IMR-90 (cell line): Measurements from ENCODE around the gene OR52N5. TPM values are rescaled to one million over a fixed set of nuclear protein-coding genes. Genes with fewer than 3 reads are reported as not detected.

Experiments
- ATAC-seq: fragments of 200-7000 bp; cut with Tn5 transposase; 2 replicates; pipeline ENCODE4 v1.9.1; 2020; ENCODE audit warnings: low read depth, mild to moderate bottlenecking, moderate library complexity
- BruUV-seq: library from RNA; stranded (reverse); fragments of 400-500 nt; replicated peaks from 2 replicates; lab custom pipeline; 2021; lab: Mats Ljungman, UMichigan
- CTCF ChIA-PET: fragments of 300-600 bp; formaldehyde crosslinking; extraction: SDS; loops from one replicate; lab custom pipeline; 2021; ENCODE audit warnings: antibody characterized with exemption; lab: Yijun Ruan, JAX
- POLR2A ChIA-PET: fragments of 300-600 bp; sonication (Branson Sonifier 250); formaldehyde crosslinking; loops from one replicate; lab custom pipeline; 2022; ENCODE audit warnings: antibody characterized with exemption; ENCODE audit not compliant: unreplicated experiment; lab: Charles Lee
- DNase-seq: peaks from one replicate; pipeline ENCODE4 v3.0.0; 2013
- H2AFZ ChIP-seq: replicated peaks from 2 replicates; pipeline ENCODE3; 2013; ENCODE audit warnings: low read length, mild to moderate bottlenecking; ENCODE audit not compliant: poor library complexity
- H2AK5ac ChIP-seq: 2 replicates; pipeline ENCODE4 v1.6.1; 2013; ENCODE audit warnings: low read depth, low read length, inconsistent platforms
- H2AK9ac ChIP-seq: replicated peaks from 2 replicates; pipeline ENCODE3; 2013; ENCODE audit warnings: mild to moderate bottlenecking, low read depth, low read length, moderate library complexity; ENCODE audit not compliant: poor library complexity
- H2BK120ac ChIP-seq: 2 replicates; pipeline ENCODE4 v1.6.1; 2013; ENCODE audit warnings: low read depth, low read length, inconsistent platforms
- H2BK15ac ChIP-seq: 3 replicates; pipeline ENCODE4 v1.6.1; 2013; ENCODE audit warnings: low read depth, low read length, inconsistent platforms
- H2BK20ac ChIP-seq: 2 replicates; pipeline ENCODE4 v1.6.1; 2013; ENCODE audit warnings: low read depth, mild to moderate bottlenecking, inconsistent platforms, low read length, moderate library complexity
- H2BK5ac ChIP-seq: 2 replicates; pipeline ENCODE4 v1.6.1; 2013; ENCODE audit warnings: mild to moderate bottlenecking, low read depth, low read length, inconsistent platforms; ENCODE audit not compliant: poor library complexity, severe bottlenecking
- H3K14ac ChIP-seq: replicated peaks from 2 replicates; pipeline ENCODE4 v1.6.1; 2013; ENCODE audit warnings: low read depth, low read length, inconsistent platforms
- H3K18ac ChIP-seq: 2 replicates; pipeline ENCODE4 v1.6.1; 2013; ENCODE audit warnings: low read depth, low read length, control low read depth
- H3K23ac ChIP-seq: 2 replicates; pipeline ENCODE4 v1.6.1; 2013; ENCODE audit warnings: low read depth, low read length, inconsistent platforms
- H3K27ac ChIP-seq: 2 replicates; pipeline ENCODE4 v1.5.1; 2013; ENCODE audit warnings: mild to moderate bottlenecking, control low read depth, low read length; ENCODE audit not compliant: insufficient read depth
- H3K27me3 ChIP-seq: 2 replicates; pipeline ENCODE4 v1.6.1; 2013; ENCODE audit warnings: low read length; ENCODE audit not compliant: control insufficient read depth, insufficient read depth
- H3K36me3 ChIP-seq: 2 replicates; pipeline ENCODE4 v1.6.1; 2013; ENCODE audit warnings: low read length, mixed read lengths; ENCODE audit not compliant: control insufficient read depth, insufficient read depth
- H3K4ac ChIP-seq: 2 replicates; pipeline ENCODE4 v1.6.1; 2013; ENCODE audit warnings: low read depth, low read length, inconsistent platforms
- H3K4me1 ChIP-seq: 2 replicates; pipeline ENCODE4 v1.6.1; 2013; ENCODE audit warnings: low read length, mixed read lengths; ENCODE audit not compliant: control insufficient read depth, insufficient read depth
- H3K4me2 ChIP-seq: 2 replicates; pipeline ENCODE4 v1.6.1; 2013; ENCODE audit warnings: low read depth, mild to moderate bottlenecking, control low read depth, low read length, moderate library complexity
- H3K4me3 ChIP-seq: 2 replicates; pipeline ENCODE4 v1.5.1; 2013; ENCODE audit warnings: low read depth, mild to moderate bottlenecking, control low read depth, low read length, moderate library complexity; ENCODE audit not compliant: insufficient read depth
- H3K56ac ChIP-seq: 2 replicates; pipeline ENCODE4 v1.6.1; 2013; ENCODE audit warnings: low read length, inconsistent platforms; ENCODE audit not compliant: insufficient read depth; ENCODE audit errors: extremely low read depth
- H3K79me1 ChIP-seq, 2 experiments: 2 replicates each; pipeline ENCODE4 v1.6.1; 2013; ENCODE audit warnings: low read length in 2 of 2, inconsistent platforms in 1 of 2, low read depth in 1 of 2
- H3K9ac ChIP-seq: 2 replicates; pipeline ENCODE4 v1.6.1; 2013; ENCODE audit warnings: low read depth, low read length, control low read depth
- H3K9me1 ChIP-seq: 2 replicates; pipeline ENCODE4 v1.6.1; 2013; ENCODE audit warnings: low read length, inconsistent platforms; ENCODE audit not compliant: insufficient read depth
- H3K9me3 ChIP-seq: 2 replicates; pipeline ENCODE4 v1.6.1; 2013; ENCODE audit warnings: low read length; ENCODE audit not compliant: control insufficient read depth, insufficient read depth
- H4K20me1 ChIP-seq: 2 replicates; pipeline ENCODE4 v1.6.1; 2013; ENCODE audit warnings: low read length, inconsistent platforms; ENCODE audit not compliant: insufficient read depth
- H4K5ac ChIP-seq: 2 replicates; pipeline ENCODE4 v1.6.1; 2013; ENCODE audit warnings: mild to moderate bottlenecking, low read depth, low read length, control low read depth
- H4K8ac ChIP-seq, 2 experiments: 2 replicates each; pipeline ENCODE4 v1.6.1; 2013; ENCODE audit warnings: low read depth in 2 of 2, low read length in 2 of 2, control low read depth in 1 of 2, inconsistent platforms in 1 of 2
- H4K91ac ChIP-seq: 2 replicates; pipeline ENCODE4 v1.6.1; 2013; ENCODE audit warnings: low read depth, low read length, inconsistent platforms; ENCODE audit not compliant: insufficient read depth
- BHLHE40 ChIP-seq: fragments of 150-350 bp; IDR thresholded peaks from 2 replicates; pipeline ENCODE4 v1.6.1; 2016; ENCODE audit warnings: mild to moderate bottlenecking, low read depth, low read length
- CEBPB ChIP-seq: IDR thresholded peaks from 2 replicates; pipeline ENCODE4 v1.6.1; 2012; ENCODE audit warnings: low read depth, low read length, improper control_type of control experiment
- CHD1 ChIP-seq: IDR thresholded peaks from 2 replicates; pipeline ENCODE4 v1.6.1; 2012; ENCODE audit warnings: low read depth, low read length, improper control_type of control experiment
- FOS ChIP-seq: fragments of 150-350 bp; IDR thresholded peaks from 2 replicates; pipeline ENCODE4 v1.6.1; 2016; ENCODE audit warnings: low read depth, low read length
- MAFK ChIP-seq: IDR thresholded peaks from 2 replicates; pipeline ENCODE4 v1.6.1; 2012; ENCODE audit warnings: low read depth, low read length, improper control_type of control experiment
- MAZ ChIP-seq: IDR thresholded peaks from 2 replicates; pipeline ENCODE4 v1.6.1; 2012; ENCODE audit warnings: low read depth, mild to moderate bottlenecking, low read length, improper control_type of control experiment, moderate library complexity, borderline replicate concordance
- MXI1 ChIP-seq: IDR thresholded peaks from 2 replicates; pipeline ENCODE4 v1.6.1; 2012; ENCODE audit warnings: low read depth, mild to moderate bottlenecking, low read length, moderate library complexity, borderline replicate concordance
- NFE2L2 ChIP-seq: fragments of 150-350 bp; IDR thresholded peaks from 2 replicates; pipeline ENCODE4 v1.6.1; 2016; ENCODE audit warnings: low read depth, mild to moderate bottlenecking, low read length
- POLR2A ChIP-seq: IDR thresholded peaks from 2 replicates; pipeline ENCODE4 v1.6.1; 2012; ENCODE audit warnings: mild to moderate bottlenecking, low read depth, low read length
- RAD21 ChIP-seq: IDR thresholded peaks from 2 replicates; pipeline ENCODE4 v1.6.1; 2012; ENCODE audit warnings: low read length, improper control_type of control experiment
- RCOR1 ChIP-seq: IDR thresholded peaks from 2 replicates; pipeline ENCODE4 v1.6.1; 2012; ENCODE audit warnings: mild to moderate bottlenecking, low read length, improper control_type of control experiment; ENCODE audit not compliant: insufficient replicate concordance
- RFX5 ChIP-seq: IDR thresholded peaks from 2 replicates; pipeline ENCODE4 v1.8.0; 2012; ENCODE audit warnings: low read depth, mild to moderate bottlenecking, low read length, moderate library complexity
- SMC3 ChIP-seq: fragments of 150-350 bp; IDR thresholded peaks from 2 replicates; pipeline ENCODE4 v1.6.1; 2016; ENCODE audit warnings: low read depth, mild to moderate bottlenecking, antibody characterized with exemption, low read length, moderate library complexity
- USF2 ChIP-seq: fragments of 150-350 bp; IDR thresholded peaks from 2 replicates; pipeline ENCODE4 v1.6.1; 2017; ENCODE audit warnings: mild to moderate bottlenecking, antibody characterized with exemption, low read length, low read depth
- WGBS, 2 experiments: methylation state at CpG; one replicate each; pipeline versions ENCODE4 v1.1.5 to v1.1.7; 2013; ENCODE audit warnings: missing lambda C conversion rate in 2 of 2; ENCODE audit not compliant: insufficient read length in 1 of 2; ENCODE audit errors: extremely low coverage in 2 of 2; 5-methylcytosine and 5-hydroxymethylcytosine counted together
- dilution Hi-C: fragments of 300-500 bp; cut with HindIII; formaldehyde crosslinking; loops from one replicate; pipeline ENCODE4 v1.14.3; 2018; ENCODE audit warnings: low sequenced_read_pairs; ENCODE audit not compliant: unreplicated experiment
- in situ Hi-C: fragments of 300-500 bp; cut with MboI; formaldehyde crosslinking; loops from 3 replicates; pipeline ENCODE4 v1.14.3; 2019; ENCODE audit warnings: low sequenced_read_pairs, inconsistent platforms, mixed read lengths
- intact Hi-C: fragments of 100-400 bp; cut with micrococcal nuclease; formaldehyde crosslinking; loops from 2 replicates; pipeline ENCODE4 v1.10.0; 2022
- polyA plus RNA-seq, 3 experiments: library from polyadenylated mRNA; depleted of rRNA; stranded (reverse); fragments of >200 nt; gene quantifications; 2 replicates each; pipeline ENCODE4 v1.2.3, GENCODE V29; 2012; ENCODE audit warnings: low replicate concordance in 1 of 3
- total RNA-seq: library from RNA; depleted of rRNA; stranded (reverse); fragments of >200 nt; gene quantifications from 2 replicates; pipeline ENCODE4 v1.2.3, GENCODE V29; 2012
- TF ChIP-seq, protein P1 (sequence below): conservative IDR thresholded peaks from 2 replicates; pipeline ENCODE4 v1.5.1; 2012; ENCODE audit warnings: mild to moderate bottlenecking, low read depth, low read length, improper control_type of control experiment
- TF ChIP-seq, protein P2 (sequence below): fragments of 150-350 bp; IDR thresholded peaks from 2 replicates; pipeline ENCODE4 v1.6.1; 2016; ENCODE audit warnings: low read depth, mild to moderate bottlenecking, low read length, moderate library complexity, borderline replicate concordance

The OR52N5 gene
- total and polyA plus RNA-seq, 2 of the 4 experiments (the other 2 are of a cell fraction), result not detected

- TF ChIP-seq, protein P1, sequence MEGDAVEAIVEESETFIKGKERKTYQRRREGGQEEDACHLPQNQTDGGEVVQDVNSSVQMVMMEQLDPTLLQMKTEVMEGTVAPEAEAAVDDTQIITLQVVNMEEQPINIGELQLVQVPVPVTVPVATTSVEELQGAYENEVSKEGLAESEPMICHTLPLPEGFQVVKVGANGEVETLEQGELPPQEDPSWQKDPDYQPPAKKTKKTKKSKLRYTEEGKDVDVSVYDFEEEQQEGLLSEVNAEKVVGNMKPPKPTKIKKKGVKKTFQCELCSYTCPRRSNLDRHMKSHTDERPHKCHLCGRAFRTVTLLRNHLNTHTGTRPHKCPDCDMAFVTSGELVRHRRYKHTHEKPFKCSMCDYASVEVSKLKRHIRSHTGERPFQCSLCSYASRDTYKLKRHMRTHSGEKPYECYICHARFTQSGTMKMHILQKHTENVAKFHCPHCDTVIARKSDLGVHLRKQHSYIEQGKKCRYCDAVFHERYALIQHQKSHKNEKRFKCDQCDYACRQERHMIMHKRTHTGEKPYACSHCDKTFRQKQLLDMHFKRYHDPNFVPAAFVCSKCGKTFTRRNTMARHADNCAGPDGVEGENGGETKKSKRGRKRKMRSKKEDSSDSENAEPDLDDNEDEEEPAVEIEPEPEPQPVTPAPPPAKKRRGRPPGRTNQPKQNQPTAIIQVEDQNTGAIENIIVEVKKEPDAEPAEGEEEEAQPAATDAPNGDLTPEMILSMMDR, result peak; percentile 89
- no peak for TF ChIP-seq POLR2A
- TF ChIP-seq CEBPB, result no peak
- TF ChIP-seq FOS, result no peak
- TF ChIP-seq RCOR1, result no peak
- no peak for TF ChIP-seq NFE2L2
- no peak for TF ChIP-seq USF2
- TF ChIP-seq BHLHE40, result no peak
- TF ChIP-seq RAD21, result peak; percentile 95
- TF ChIP-seq MXI1, result no peak
- TF ChIP-seq, protein P2, sequence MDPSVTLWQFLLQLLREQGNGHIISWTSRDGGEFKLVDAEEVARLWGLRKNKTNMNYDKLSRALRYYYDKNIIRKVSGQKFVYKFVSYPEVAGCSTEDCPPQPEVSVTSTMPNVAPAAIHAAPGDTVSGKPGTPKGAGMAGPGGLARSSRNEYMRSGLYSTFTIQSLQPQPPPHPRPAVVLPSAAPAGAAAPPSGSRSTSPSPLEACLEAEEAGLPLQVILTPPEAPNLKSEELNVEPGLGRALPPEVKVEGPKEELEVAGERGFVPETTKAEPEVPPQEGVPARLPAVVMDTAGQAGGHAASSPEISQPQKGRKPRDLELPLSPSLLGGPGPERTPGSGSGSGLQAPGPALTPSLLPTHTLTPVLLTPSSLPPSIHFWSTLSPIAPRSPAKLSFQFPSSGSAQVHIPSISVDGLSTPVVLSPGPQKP, result no peak
- TF ChIP-seq MAZ, result no peak
- no peak for TF ChIP-seq RFX5
- no peak for TF ChIP-seq CHD1
- no peak for TF ChIP-seq MAFK
- peak; percentile 73 for TF ChIP-seq SMC3
- Histone ChIP-seq H2AK9ac (no peak within 1 kb of the TSS), H2BK5ac (no peak within 1 kb of the TSS), H4K91ac (no peak within 1 kb of the TSS), H2BK15ac (no peak within 1 kb of the TSS), H3K14ac (no peak within 1 kb of the TSS), H3K4me3 (peak within 1 kb of the TSS; percentile 45), H3K23ac (no peak within 1 kb of the TSS), H3K9ac (no peak within 1 kb of the TSS), H3K18ac (no peak within 1 kb of the TSS), H3K27ac (no peak within 1 kb of the TSS), H4K8ac (no peak within 1 kb of the TSS), H3K9me1 (no peaks in the 10 kb centered on the region), H2BK20ac (no peak within 1 kb of the TSS), H2AFZ (peak within 1 kb of the TSS; percentile 89), H3K4ac (no peak within 1 kb of the TSS), H3K36me3 (no peaks in the 10 kb centered on the region), H3K4me1 (no peaks in the 10 kb centered on the region), H3K79me1 (no peaks in the 10 kb centered on the region), H4K5ac (no peak within 1 kb of the TSS), H3K27me3 (peaks cover 7% of the 10 kb centered on the region), H2BK120ac (no peak within 1 kb of the TSS), H2AK5ac (no peak within 1 kb of the TSS), H3K56ac (no peak within 1 kb of the TSS), H3K9me3 (no peaks in the 10 kb centered on the region), H3K4me2 (peak within 1 kb of the TSS; percentile 90), H4K20me1 (no peaks in the 10 kb centered on the region)
- BruUV-seq, result no TSS peak
- intact Hi-C loops (loop anchor here (1.0 to 10.0 kb wide), 9 partner anchors 124 to 1624 kb away; partner anchors contain the start of gene TRIM5), in situ Hi-C loops (no loop called here), dilution Hi-C loops (no loop called here)
- ChIA-PET POLR2A (no interaction called here), CTCF (interaction anchor here (1.9 kb wide), 1 partner anchor 332 kb away, joined by 8 read pairs; no protein-coding TSS in a partner anchor)
- DNase-seq, result peak; percentile 65
- peak; percentile 99 for ATAC-seq
- WGBS, 2 experiments, result 15% methylated on average over 10 of the region's 24 CpGs; no CpG with 5 or more reads in 1 of the 2 experiments
Measured at GRCh38 chr11:5808500-5809121, 25.5 kb upstream of the OR52N5 start, which contains the start of gene OR52N2. TSS of gene OR52N2 (plus strand) at chr11:5808924. CDS start at chr11:5820336, 11,412 bp downstream.
